Heart left ventricle (tissue), 16 donors: Measurements from ENCODE around the gene CDH12. TPM values are rescaled to one million over a fixed set of nuclear protein-coding genes. Genes with fewer than 3 reads are reported as not detected.

Experiments used
- ATAC-seq, 4 donors: fragments of 200-7000 bp; cut with Tn5 transposase; one replicate each; pipeline ENCODE4 v1.9.1; 2020 to 2022; ENCODE audit warnings: moderate library complexity in 4 of 4, mild to moderate bottlenecking in 3 of 4, moderate number of reproducible peaks in 1 of 4
- DNase-seq, 5 donors: peaks; one replicate each; pipeline ENCODE4 v3.0.0-alpha.2; 2020
- H3K27ac ChIP-seq, 12 donors: fragments of 200-600 bp; sonication (generic) in 4 of 12; one replicate each; pipeline versions ENCODE4 v1.5.0 to v1.8.0; 2016 to 2022; ENCODE audit warnings: mild to moderate bottlenecking in 2 of 12
- H3K27me3 ChIP-seq, 9 donors: fragments of 200-600 bp; sonication (generic) in 2 of 9; one replicate each; pipeline versions ENCODE4 v1.5.1 to v1.8.0; 2016 to 2022; ENCODE audit warnings: mild to moderate bottlenecking in 3 of 9
- H3K36me3 ChIP-seq, 9 donors: fragments of 200-600 bp; sonication (generic) in 2 of 9; one replicate each; pipeline versions ENCODE4 v1.5.0 to v1.8.0; 2018 to 2022; ENCODE audit warnings: mild to moderate bottlenecking in 2 of 9
- H3K4me1 ChIP-seq, 12 donors: fragments of 200-600 bp; sonication (generic) in 4 of 12; one replicate each; pipeline versions ENCODE4 v1.5.0 to v1.8.0; 2016 to 2022; ENCODE audit warnings: mild to moderate bottlenecking in 3 of 12
- H3K4me3 ChIP-seq, 12 donors: fragments of 200-600 bp; sonication (generic) in 4 of 12; one replicate each; pipeline versions ENCODE4 v1.5.0 to v1.8.0; 2017 to 2022; ENCODE audit warnings: mild to moderate bottlenecking in 9 of 12, moderate library complexity in 4 of 12
- H3K9me3 ChIP-seq, 12 donors: fragments of 200-600 bp; sonication (generic) in 4 of 12; one replicate each; pipeline versions ENCODE4 v1.5.0 to v1.8.0; 2016 to 2022; ENCODE audit warnings: mild to moderate bottlenecking in 1 of 12
- POLR2A ChIP-seq, 2 donors: fragments of 450-650 bp; IDR thresholded peaks; one replicate each; pipeline ENCODE4 v1.6.1; 2017; ENCODE audit warnings: antibody characterized with exemption in 2 of 2, mild to moderate bottlenecking in 2 of 2, moderate library complexity in 2 of 2
- WGBS, 4 donors: extraction: QIAGEN DNeasy Blood & Tissue Kit in 2 of 4; methylation state at CpG; one replicate each; pipeline versions ENCODE4 v1.1.5 to v1.1.7; 2013 to 2018; 5-methylcytosine and 5-hydroxymethylcytosine counted together
- intact Hi-C, 10 donors: fragments of 100-400 bp; cut with DNase I; formaldehyde crosslinking; loops; one replicate each; pipeline versions ENCODE4 v1.11.1 to v1.14.2; 2022
- long read RNA-seq, 3 donors: library from polyadenylated mRNA; unstranded; transcript quantifications; one replicate each; pipeline ENCODE4 v2.0.0, GENCODE V29; 2020 to 2021
- polyA plus RNA-seq, 2 donors: library from polyadenylated mRNA; stranded (reverse); fragments of 200-250 nt; gene quantifications; one replicate each; pipeline ENCODE4 v1.2.3, GENCODE V29; 2013
- total RNA-seq, 9 donors: library from RNA; depleted of rRNA in 2 of 9; stranded (reverse); fragments of >200 nt in 2 of 9; fragmentation: NEBNext Ultra II Directional in 3 of 9; extraction: Animal tissue kit (Norgen Biotek cat#: 25700) in 3 of 9; gene quantifications; one replicate each; pipeline versions ENCODE4 v1.1.0 to v1.2.4, GENCODE V29; 2016 to 2023
- TF ChIP-seq, protein P1 (sequence below), 12 donors: fragments of 200-600 bp; sonication (generic) in 4 of 12; IDR thresholded peaks; one replicate each; pipeline versions ENCODE4 v1.5.0 to v1.8.0; 2018 to 2022; ENCODE audit warnings: antibody characterized with exemption in 12 of 12, mild to moderate bottlenecking in 5 of 12
- donor health status: ischemic (EF 13 %, LVEDD 7.1; RV severe dilation, severe dysfunction).
- donor health status: healthy with polysubstance abuse.
- donor health status: DM: no; HTN: yes; CAD: no.
- donor health status: DM: no; HTN: no; CAD: no.
- donor health status: ischemic (EF 25% LVEDD 6.9; RV normal size, moderate dysfunction).
- donor health status: ischemic (EF 25% LVEDD 5.7; RV mildly dilated, moderate dysfunction).
- donor health status: healthy.
- donor health status: DM: yes; HTN: yes; CAD: no.
- donor health status: ischemic (EF 35%, LVEDD 5.7; RV mildly dilated, moderate dysfunction).
- donor health status: nonischemic (EF 11% LVEDD 7.7; RV severe dilation, severe dysfunction).
- donor health status: DM: yes; HTN: yes; CAD: no.
- donor health status: PGD.
- donor health status: ischemic (EF 29% LVEDD 5.4; RV normal size, mild dysfunction).
- donor health status: nonischemic (EF 23%, LVEDD 6.1; RV moderate dilation, normal function).

Gene CDH12
- total RNA-seq: under 1 TPM in 1 of 9 donors, not detected in 8; 0.11 TPM
- polyA plus RNA-seq: not detected
- long read RNA-seq, donor 1: 0 reads
- long read RNA-seq, donor 2: 0 reads
- long read RNA-seq, donor 3: 0 reads

DNA sequence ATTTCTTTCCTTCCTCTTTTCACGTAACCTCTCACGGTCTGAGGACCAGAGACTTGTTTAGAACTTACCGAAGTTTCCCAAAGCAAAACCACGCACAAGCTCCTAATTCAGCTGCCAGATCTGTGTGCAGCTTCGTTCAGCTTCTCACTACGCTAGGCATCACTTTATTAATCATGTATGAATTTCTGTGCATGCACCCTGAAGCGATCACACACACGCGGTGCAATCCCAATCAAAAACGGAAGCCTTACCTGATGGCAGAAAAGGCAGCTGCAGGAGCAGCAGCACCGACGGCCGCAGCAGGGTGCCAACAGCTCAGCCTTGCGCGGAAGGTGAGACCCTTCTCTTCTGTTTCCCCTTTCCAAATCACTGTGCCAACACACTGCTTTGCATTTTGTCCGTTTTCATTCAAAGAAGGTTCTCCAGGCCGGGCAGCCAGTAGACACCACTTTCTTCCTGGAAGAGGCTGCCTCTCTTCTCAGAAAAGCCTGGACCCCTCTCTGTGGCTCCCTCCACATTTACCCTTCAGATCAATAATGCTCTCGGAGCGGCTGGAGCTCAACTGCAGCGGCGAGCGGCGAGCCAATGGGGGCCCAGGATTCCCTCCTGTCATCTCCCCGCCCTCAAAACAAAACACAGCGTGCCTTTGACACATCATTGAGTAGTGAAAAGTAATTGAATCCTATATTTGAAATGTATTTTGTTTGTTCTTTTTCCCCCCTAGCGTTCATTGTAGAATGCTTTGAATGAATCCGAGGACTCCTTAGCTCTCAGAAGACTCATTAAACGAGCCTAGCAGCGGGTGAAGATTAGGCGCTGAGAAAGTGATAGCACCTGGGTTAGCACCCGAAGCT lies at the start of gene CDH12:
CDH12 (minus strand) TSS at position 538 of the 854 bp plus-strand sequence.
- no peak for ATAC-seq
- Histone ChIP-seq H3K27me3 (peaks cover 0 to 16% (median 0%) of the 10 kb centered on the region in 9 donors), H3K4me1 (peaks cover 0 to 11% (median 1%) of the 10 kb centered on the region in 12 donors), H3K36me3 (no peaks in the 10 kb centered on the region), H3K9me3 (no peaks in the 10 kb centered on the region), H3K27ac (no peak within 1 kb of the TSS), H3K4me3 (peak within 1 kb of the TSS in 9 of 12 donors; percentile 6 to 38 (median 27))
- intact Hi-C loops: no loop called here
- no peak for DNase-seq
- no peak for TF ChIP-seq POLR2A (IDR thresholded peaks at IDR 0.05)
- TF ChIP-seq, protein P1, sequence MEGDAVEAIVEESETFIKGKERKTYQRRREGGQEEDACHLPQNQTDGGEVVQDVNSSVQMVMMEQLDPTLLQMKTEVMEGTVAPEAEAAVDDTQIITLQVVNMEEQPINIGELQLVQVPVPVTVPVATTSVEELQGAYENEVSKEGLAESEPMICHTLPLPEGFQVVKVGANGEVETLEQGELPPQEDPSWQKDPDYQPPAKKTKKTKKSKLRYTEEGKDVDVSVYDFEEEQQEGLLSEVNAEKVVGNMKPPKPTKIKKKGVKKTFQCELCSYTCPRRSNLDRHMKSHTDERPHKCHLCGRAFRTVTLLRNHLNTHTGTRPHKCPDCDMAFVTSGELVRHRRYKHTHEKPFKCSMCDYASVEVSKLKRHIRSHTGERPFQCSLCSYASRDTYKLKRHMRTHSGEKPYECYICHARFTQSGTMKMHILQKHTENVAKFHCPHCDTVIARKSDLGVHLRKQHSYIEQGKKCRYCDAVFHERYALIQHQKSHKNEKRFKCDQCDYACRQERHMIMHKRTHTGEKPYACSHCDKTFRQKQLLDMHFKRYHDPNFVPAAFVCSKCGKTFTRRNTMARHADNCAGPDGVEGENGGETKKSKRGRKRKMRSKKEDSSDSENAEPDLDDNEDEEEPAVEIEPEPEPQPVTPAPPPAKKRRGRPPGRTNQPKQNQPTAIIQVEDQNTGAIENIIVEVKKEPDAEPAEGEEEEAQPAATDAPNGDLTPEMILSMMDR (IDR thresholded peaks at IDR 0.05): no peak
- 2 to 5% (median 3%) methylated on average over 31 of the region's 31 CpGs for WGBS, 4 donors

DNA sequence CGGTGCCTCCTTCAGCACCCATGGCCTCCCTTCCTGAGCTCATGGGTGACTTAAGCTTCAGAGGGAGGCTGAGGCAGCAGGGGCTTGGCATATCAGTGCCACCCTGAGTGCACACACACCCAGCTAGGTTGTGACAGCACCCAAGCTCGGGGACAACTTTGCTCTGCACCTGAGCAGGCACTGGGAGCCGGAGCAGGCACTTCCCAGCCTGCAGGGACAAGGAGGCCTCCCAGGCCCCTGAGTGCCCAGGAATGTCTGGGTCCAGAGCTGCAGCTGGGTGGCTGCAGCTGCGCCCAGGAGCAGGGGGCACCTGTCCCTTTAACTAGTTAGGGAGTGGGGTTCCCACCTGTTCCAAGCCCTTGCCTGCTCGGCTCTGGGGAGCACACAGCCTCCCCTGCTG lies 48.7 kb upstream of the CDH12 start:
- Histone ChIP-seq H3K4me1 (no peaks in the 10 kb centered on the region), H3K36me3 (no peaks in the 10 kb centered on the region), H3K27me3 (no peaks in the 10 kb centered on the region), H3K4me3 (no peak overlapping the region), H3K27ac (no peak overlapping the region), H3K9me3 (peaks cover 0 to 13% (median 0%) of the 10 kb centered on the region in 12 donors)
- DNase-seq: peak in 1 of 5 donors; percentile 26
- ATAC-seq: no peak
- intact Hi-C loops: no loop called here
- WGBS, 4 donors: 73 to 83% (median 80%) methylated on average over 2 to 5 of the region's 5 CpGs
- no peak for TF ChIP-seq POLR2A (IDR thresholded peaks at IDR 0.05)
- TF ChIP-seq, protein P1 (IDR thresholded peaks at IDR 0.05): no peak

DNA sequence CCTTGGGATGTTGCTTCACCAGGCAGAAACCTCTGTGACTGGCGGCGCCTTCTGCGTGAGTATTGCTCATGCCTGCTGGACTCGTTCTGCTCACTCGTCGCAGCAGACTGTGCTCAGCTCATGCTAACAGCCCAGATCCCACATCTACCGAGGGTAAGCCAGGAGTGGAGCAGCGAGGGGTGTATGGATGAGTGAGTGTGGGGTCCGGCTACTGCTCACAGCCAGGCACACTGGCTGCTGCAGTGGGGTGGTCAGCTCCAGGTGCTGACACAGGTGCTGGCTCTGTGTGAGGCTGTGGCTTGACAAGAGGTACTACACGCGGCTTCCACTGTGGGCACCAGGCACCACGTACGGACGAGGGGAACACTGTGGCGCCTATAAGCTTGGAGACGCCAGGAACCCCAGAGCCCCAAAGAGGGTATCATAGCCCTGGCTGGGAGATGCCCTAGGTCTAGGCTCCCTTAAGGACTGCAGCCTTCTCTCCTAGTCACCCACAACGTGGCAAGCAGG lies 47.7 kb upstream of the CDH12 start:
- intact Hi-C loops: no loop called here
- H3K27ac ChIP-seq: no peak overlapping the region
- no peaks in the 10 kb centered on the region for H3K27me3 ChIP-seq
- no peaks in the 10 kb centered on the region for H3K36me3 ChIP-seq
- 89 to 93% (median 92%) methylated on average over 16 to 17 of the region's 17 CpGs for WGBS, 4 donors
- no peaks in the 10 kb centered on the region for H3K4me1 ChIP-seq
- no peak overlapping the region for H3K4me3 ChIP-seq
- TF ChIP-seq, protein P1 (IDR thresholded peaks at IDR 0.05): no peak
- no peak for TF ChIP-seq POLR2A (IDR thresholded peaks at IDR 0.05)
- DNase-seq: peak in 1 of 5 donors; percentile 30
- ATAC-seq: no peak
- H3K9me3 ChIP-seq: peaks cover 0 to 13% (median 0%) of the 10 kb centered on the region in 12 donors

DNA sequence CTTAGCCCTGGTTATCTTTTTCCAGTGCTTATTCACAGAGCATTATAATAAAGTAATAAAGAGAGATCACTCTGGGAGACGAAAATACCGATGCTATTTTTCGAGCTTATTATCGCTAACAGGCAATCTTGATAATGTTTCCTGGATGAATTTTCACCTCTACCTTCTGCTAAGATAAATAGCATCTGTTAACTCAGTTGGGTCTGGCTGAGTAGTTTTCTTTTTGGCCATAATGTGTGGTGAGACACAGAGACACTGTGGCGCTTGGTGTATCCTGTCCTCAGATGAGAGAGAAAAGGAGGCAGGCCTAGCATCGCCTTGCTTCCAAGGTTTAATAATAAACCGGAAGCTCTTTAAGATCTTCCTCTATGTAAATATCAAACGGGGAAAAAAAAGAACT lies 46.2 kb upstream of the CDH12 start:
- no peaks in the 10 kb centered on the region for H3K36me3 ChIP-seq
- TF ChIP-seq, protein P1 (IDR thresholded peaks at IDR 0.05): no peak
- TF ChIP-seq POLR2A (IDR thresholded peaks at IDR 0.05): no peak
- ATAC-seq: no peak
- no peak overlapping the region for H3K4me3 ChIP-seq
- peaks cover 0 to 13% (median 0%) of the 10 kb centered on the region in 12 donors for H3K9me3 ChIP-seq
- H3K27ac ChIP-seq: no peak overlapping the region
- DNase-seq: no peak
- H3K27me3 ChIP-seq: no peaks in the 10 kb centered on the region
- H3K4me1 ChIP-seq: no peaks in the 10 kb centered on the region
- intact Hi-C loops: no loop called here
- 84 to 92% (median 87%) methylated on average over 8 of the region's 8 CpGs for WGBS, 4 donors
